Tracheal epithelial cell (primary cell): ENCODE results near the gene YWHAB. TPM values are rescaled to one million over a fixed set of nuclear protein-coding genes. Genes with fewer than 3 reads are reported as not detected.

Experiments used
- total RNA-seq: library from RNA; depleted of rRNA; stranded (reverse); fragments of >200 nt; gene quantifications from 2 replicates; pipeline ENCODE4 v1.2.1, GENCODE V29; 2014

Gene YWHAB
- total RNA-seq: 65.1 and 69.3 TPM in 2 replicates

DNA sequence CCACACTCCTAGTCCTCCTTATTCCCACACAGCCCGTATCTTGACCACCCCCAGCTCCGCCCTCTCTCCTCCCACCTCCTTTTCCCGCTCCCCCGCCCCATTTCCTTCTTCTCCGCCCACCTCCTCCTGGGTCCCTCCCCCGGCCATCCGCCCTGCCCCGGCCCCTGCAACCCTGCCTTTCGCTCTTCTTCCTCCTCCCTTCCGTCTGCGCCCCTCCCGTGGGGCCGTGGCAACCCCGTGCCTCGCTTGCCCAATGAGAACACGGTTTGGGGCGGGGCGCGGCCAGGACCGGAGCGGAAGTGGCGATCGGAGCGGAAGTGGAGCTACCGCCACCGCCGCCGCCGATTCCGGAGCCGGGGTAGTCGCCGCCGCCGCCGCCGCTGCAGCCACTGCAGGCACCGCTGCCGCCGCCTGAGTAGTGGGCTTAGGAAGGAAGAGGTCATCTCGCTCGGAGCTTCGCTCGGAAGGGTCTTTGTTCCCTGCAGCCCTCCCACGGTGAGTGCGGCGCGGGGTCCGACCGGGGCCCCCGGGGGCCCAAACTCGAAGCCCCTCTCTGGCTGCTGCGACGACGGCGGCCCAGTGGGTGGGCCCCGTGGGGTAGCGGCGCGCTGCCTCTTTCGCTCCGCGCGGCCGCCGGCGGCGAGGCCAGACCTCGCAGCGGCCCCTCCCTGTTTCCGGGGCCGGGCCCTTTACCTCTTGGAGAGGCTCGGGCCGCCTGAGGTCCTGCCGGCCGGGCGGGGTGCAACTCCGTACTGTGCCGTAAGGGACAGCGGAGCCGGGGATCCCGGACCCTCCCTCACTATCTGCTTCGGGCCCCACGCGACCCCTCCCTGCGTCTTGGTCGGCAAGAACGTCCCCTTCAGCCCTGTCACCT is at the start of gene YWHAB:
TSS of gene YWHAB (plus strand) at position 314 of the 874 bp plus-strand sequence. CDS start 15,829 bp downstream, outside the sequence.

DNA sequence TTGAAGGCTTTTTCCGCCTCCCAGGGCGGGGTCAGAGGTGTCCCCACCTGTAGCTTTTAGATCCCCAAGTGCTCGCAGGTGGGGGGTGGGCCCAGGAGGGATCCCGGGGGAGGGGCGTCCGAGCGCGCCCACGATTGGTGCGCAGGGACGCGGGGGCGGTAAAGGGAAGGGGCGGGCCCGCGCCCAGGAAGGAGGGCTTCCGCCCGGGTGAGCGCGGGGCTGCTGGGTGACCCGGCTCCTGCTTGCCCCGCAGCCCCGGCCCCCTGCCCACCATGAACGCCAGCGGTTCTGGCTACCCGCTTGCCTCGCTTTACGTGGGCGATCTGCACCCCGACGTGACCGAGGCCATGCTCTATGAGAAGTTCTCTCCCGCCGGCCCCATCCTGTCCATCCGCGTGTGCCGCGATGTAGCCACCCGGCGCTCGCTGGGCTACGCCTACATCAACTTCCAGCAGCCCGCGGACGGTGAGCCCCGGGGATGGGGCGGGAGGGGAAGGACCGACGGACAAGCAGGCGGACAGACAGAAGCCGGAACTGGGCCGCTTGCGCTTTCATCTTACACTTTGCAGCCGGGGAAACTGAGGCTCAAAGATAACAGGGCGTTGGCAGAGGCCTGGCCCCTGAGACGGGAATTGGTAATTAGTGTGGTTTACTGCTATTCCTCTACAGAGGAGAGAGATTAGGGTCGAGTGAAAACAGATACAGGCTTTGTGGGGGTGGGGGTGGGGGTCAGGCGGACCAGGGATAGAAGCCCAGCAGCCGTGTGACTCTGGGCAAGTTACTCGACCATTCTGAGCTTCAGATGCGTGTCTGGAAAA is 24.6 kb downstream of the YWHAB start, which contains the start of gene PABPC1L:
TSS of gene PABPC1L (plus strand) at position 189 of the 818 bp plus-strand sequence. CDS start at position 273, 84 bp downstream.

Other genes with a start within 250 kb of the YWHAB start
- gene ADA, start 234.0 kb upstream of the YWHAB start, total RNA-seq: 5.3 and 21.9 TPM in 2 replicates
- not detected in 2 replicates for gene CCN5, start 170.3 kb upstream of the YWHAB start, total RNA-seq
- 0.96 TPM in 1 of 2 replicates, not detected in the other for gene KCNK15, start 139.8 kb upstream of the YWHAB start, total RNA-seq
- under 0.01 TPM in 1 of 2 replicates, not detected in the other for gene RIMS4, start 75.2 kb upstream of the YWHAB start, total RNA-seq
- gene PABPC1L, start 24.4 kb downstream of the YWHAB start, total RNA-seq: 8.1 and 11.8 TPM in 2 replicates
- 21.5 and 34.7 TPM in 2 replicates for gene TOMM34, start 74.7 kb downstream of the YWHAB start, total RNA-seq
- 24.7 and 25.3 TPM in 2 replicates for gene STK4, start 80.8 kb downstream of the YWHAB start, total RNA-seq
- gene KCNS1, start 215.4 kb downstream of the YWHAB start, total RNA-seq: 1.1 and 3.9 TPM in 2 replicates
- 2.4 TPM in 1 of 2 replicates, not detected in the other for gene WFDC5, start 229.5 kb downstream of the YWHAB start, total RNA-seq
- 0.96 TPM in 1 of 2 replicates, not detected in the other for gene WFDC12, start 238.8 kb downstream of the YWHAB start, total RNA-seq